Measurements from ENCODE around the gene CD200R1L.
"Not testable (repeated sequence)": the region's sequence is repeated elsewhere in the genome, so short reads cannot be mapped to it uniquely, and the experiment has no call there.

Gene CD200R1L

GRCh38 chr3:112846764-112847163 lies at the start of gene CD200R1L:
CD200R1L (minus strand) TSS chr3:112846864; CDS start chr3:112829367, 17,497 bp downstream.
- no peak for DNase-seq (ENCODE audit: low spot score)

GRCh38 chr3:112894258-112894657 lies 47.6 kb upstream of the CD200R1L start:
- DNase-seq (ENCODE audit: low spot score) = no peak

- no peak for DNase-seq (ENCODE audit: low spot score)
These were observed 42.7 kb upstream of the CD200R1L start for GRCh38 chr3:112889357-112889756.

- DNase-seq (ENCODE audit: low spot score) = no peak
These were observed 41.9 kb upstream of the CD200R1L start for GRCh38 chr3:112888381-112889085.

- DNase-seq (ENCODE audit: low spot score) = no peak
These were observed 38.1 kb upstream of the CD200R1L start for GRCh38 chr3:112884678-112885290.

- DNase-seq (ENCODE audit: low spot score) = no peak
These were observed 35.2 kb upstream of the CD200R1L start for GRCh38 chr3:112881891-112882290.

GRCh38 chr3:112875561-112875960 lies 28.9 kb upstream of the CD200R1L start:
- no peak for DNase-seq (ENCODE audit: low spot score)

GRCh38 chr3:112874725-112875124 lies 28.1 kb upstream of the CD200R1L start:
- DNase-seq (ENCODE audit: low spot score) = no peak

GRCh38 chr3:112873632-112874031 lies 27.0 kb upstream of the CD200R1L start:
- no peak for DNase-seq (ENCODE audit: low spot score)

GRCh38 chr3:112871735-112872134 lies 25.1 kb upstream of the CD200R1L start:
- no peak for DNase-seq (ENCODE audit: low spot score)

GRCh38 chr3:112865757-112866156 lies 19.1 kb upstream of the CD200R1L start:
- DNase-seq (ENCODE audit: low spot score) = no peak

GRCh38 chr3:112860898-112861297 lies 14.2 kb upstream of the CD200R1L start:
- DNase-seq (ENCODE audit: low spot score) = no peak

GRCh38 chr3:112858410-112859069 lies 11.9 kb upstream of the CD200R1L start:
- DNase-seq (ENCODE audit: low spot score) = no peak

GRCh38 chr3:112857526-112857925 lies 10.9 kb upstream of the CD200R1L start:
- DNase-seq (ENCODE audit: low spot score) = no peak

- DNase-seq (ENCODE audit: low spot score) = no peak
These were observed 9.9 kb upstream of the CD200R1L start for GRCh38 chr3:112856537-112856936.

- no peak for DNase-seq (ENCODE audit: low spot score)
These were observed 9.2 kb upstream of the CD200R1L start for GRCh38 chr3:112855883-112856282.

- not testable (repeated sequence) for DNase-seq (ENCODE audit: low spot score)
These were observed 8.4 kb upstream of the CD200R1L start for GRCh38 chr3:112855074-112855473.

- no peak for DNase-seq (ENCODE audit: low spot score)
These were observed 1.5 kb upstream of the CD200R1L start for GRCh38 chr3:112848196-112848595.

GRCh38 chr3:112847692-112848091 lies 1.0 kb upstream of the CD200R1L start:
- DNase-seq (ENCODE audit: low spot score) = no peak

- no peak for DNase-seq (ENCODE audit: low spot score)
These were observed 892 bp downstream of the CD200R1L start for GRCh38 chr3:112845772-112846171.

GRCh38 chr3:112829046-112829445 lies 17.6 kb downstream of the CD200R1L start:
- DNase-seq (ENCODE audit: low spot score) = no peak

- peak; percentile 12 for DNase-seq (ENCODE audit: low spot score)
These were observed 24.3 kb downstream of the CD200R1L start for GRCh38 chr3:112822064-112823055.
